ENCODE results near the gene MZB1.
"Not testable (repeated sequence)": the region's sequence is repeated elsewhere in the genome, so short reads cannot be mapped to it uniquely, and the experiment has no call there.

MZB1 gene

DNA sequence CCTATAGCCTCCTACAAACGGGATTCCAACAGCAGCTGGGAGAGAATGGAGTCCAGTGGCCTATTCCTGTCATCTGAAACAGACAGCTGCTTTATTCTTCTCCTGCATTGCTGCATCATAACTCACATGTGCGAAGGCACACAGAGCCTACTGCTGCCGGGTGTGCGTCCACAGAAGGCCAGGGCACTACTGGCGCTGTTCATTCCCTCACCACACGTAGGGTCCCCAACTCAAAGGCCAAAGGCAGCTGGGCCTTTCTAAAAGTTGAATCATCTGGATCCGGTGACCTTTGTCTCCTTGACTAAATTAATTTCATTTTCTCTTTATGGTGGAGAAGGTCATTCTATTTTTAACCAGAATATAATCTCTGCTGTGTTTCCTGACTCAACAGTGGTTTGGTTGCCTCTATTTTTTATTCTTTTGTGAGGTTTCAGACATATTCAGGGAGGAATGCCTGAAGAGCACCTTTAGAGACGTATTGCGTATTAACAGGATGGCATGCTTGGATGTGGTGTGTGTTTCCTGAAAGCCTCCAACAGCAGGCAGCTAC is 24.9 kb upstream of the MZB1 start:
- CTCF ChIA-PET: interaction anchor here (0.6 to 1.0 kb wide), 2 partner anchors 8 to 114 kb away, joined by 3 to 4 read pairs; no protein-coding TSS in a partner anchor
- peak overlapping the region; percentile 79 for H3K27ac ChIP-seq
- no peak for DNase-seq (ENCODE audit: low spot score)
- POLR2A ChIA-PET (ENCODE audit: low non-redundant PET): interaction anchor here (1.4 kb wide), 1 partner anchor 11 kb away, joined by 6 read pairs; the partner anchor contains the start of gene SPATA24
- TF ChIP-seq, protein P1, sequence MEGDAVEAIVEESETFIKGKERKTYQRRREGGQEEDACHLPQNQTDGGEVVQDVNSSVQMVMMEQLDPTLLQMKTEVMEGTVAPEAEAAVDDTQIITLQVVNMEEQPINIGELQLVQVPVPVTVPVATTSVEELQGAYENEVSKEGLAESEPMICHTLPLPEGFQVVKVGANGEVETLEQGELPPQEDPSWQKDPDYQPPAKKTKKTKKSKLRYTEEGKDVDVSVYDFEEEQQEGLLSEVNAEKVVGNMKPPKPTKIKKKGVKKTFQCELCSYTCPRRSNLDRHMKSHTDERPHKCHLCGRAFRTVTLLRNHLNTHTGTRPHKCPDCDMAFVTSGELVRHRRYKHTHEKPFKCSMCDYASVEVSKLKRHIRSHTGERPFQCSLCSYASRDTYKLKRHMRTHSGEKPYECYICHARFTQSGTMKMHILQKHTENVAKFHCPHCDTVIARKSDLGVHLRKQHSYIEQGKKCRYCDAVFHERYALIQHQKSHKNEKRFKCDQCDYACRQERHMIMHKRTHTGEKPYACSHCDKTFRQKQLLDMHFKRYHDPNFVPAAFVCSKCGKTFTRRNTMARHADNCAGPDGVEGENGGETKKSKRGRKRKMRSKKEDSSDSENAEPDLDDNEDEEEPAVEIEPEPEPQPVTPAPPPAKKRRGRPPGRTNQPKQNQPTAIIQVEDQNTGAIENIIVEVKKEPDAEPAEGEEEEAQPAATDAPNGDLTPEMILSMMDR (conservative IDR thresholded peaks at IDR 0.05; ENCODE audit: low read depth): no peak

DNA sequence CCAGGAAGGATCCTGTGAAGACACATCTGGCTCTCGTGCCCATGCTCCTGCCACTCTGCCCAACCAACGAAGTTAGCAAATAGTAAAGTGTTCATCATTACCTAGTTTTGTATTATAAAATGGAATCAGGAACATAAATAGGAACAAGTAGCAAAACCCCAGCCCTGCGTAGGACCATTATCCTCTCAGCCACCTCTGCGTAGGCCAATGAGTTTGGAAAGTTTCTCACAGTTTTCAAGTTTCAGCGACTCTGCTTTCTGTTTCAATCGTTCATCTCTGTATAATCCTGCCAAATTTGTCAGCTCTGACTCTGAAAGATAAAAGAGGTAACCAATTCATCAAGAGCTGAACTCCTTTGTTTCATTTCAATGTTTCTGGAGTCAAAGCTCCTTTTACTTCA is 24.2 kb upstream of the MZB1 start:
- TF ChIP-seq, protein P1 (conservative IDR thresholded peaks at IDR 0.05; ENCODE audit: low read depth): no peak
- ChIA-PET CTCF (interaction anchor here (1.0 kb wide), 1 partner anchor 8 kb away, joined by 3 read pairs; no protein-coding TSS in a partner anchor), POLR2A (ENCODE audit: low non-redundant PET) (no interaction called here)
- H3K27ac ChIP-seq: no peak overlapping the region
- no peak for DNase-seq (ENCODE audit: low spot score)

DNA sequence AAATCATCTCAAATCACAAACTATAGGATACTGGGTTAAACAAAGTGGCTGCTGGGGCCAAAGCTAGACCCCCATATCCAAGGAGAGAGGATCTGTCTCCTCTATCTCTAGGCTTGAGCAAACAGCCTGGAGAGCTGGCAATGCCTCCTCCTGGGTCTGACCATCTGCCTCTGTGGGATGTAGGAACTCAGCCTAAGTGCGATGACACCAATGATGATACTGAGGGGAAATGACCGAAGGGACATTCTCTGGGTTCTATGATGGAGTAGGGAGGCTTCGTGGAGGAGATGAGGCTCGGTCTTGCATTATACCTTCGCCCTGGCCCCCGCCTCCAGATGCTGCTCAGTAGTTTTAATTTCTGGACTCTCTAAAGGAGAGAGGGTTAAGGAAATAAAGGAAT is 23.4 kb upstream of the MZB1 start:
- POLR2A ChIA-PET (ENCODE audit: low non-redundant PET): no interaction called here
- DNase-seq (ENCODE audit: low spot score): no peak
- CTCF ChIA-PET: no interaction called here
- no peak overlapping the region for H3K27ac ChIP-seq
- TF ChIP-seq, protein P1 (conservative IDR thresholded peaks at IDR 0.05; ENCODE audit: low read depth): no peak

DNA sequence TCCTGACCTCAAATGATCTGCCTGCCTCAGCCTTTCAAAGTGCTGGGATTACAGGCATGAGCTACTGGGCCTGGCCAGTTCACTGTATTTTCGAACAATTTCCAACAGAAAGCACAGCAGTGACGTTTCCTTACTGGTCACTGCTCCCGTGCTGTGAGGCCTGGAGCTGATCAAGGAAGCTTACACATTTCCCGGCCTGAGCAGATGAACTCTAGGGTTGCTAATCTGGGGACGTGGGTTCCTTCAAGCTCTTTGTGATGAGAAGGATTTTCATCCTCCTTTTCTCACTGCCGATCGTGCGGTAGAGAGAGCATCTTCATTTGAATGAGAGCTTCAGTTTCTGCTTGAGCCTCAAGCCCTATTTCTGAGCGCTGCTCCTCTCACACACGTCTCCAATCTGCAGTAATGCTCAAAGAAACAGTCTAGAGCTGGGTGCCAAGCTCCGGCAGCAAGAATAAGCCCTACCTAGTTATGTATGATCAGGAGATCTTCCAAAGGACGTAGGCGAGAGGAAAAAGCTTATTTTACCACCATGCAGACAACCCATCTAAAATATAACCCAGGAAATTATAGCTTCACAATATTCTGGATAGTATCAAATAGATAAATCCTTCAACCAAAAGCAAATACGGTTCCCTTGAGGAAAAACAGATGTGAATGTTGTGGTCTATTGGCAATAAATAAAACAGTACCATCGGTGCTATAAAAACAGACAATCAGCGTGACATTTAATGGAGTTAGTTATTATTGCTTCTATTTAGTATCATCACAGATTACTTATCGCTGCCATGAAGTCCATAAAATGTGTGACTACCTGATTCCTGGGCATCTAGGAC is 21.5 kb upstream of the MZB1 start:
- no peak for DNase-seq (ENCODE audit: low spot score)
- no peak overlapping the region for H3K27ac ChIP-seq
- TF ChIP-seq, protein P1 (conservative IDR thresholded peaks at IDR 0.05; ENCODE audit: low read depth): no peak
- ChIA-PET CTCF (interaction anchor here (0.6 to 1.3 kb wide), 5 partner anchors 102 to 733 kb away, joined by 4 to 7 read pairs (median 4); no protein-coding TSS in a partner anchor), POLR2A (ENCODE audit: low non-redundant PET) (interaction anchor here (0.7 kb wide), 1 partner anchor 159 kb away, joined by 3 read pairs; no protein-coding TSS in a partner anchor)

DNA sequence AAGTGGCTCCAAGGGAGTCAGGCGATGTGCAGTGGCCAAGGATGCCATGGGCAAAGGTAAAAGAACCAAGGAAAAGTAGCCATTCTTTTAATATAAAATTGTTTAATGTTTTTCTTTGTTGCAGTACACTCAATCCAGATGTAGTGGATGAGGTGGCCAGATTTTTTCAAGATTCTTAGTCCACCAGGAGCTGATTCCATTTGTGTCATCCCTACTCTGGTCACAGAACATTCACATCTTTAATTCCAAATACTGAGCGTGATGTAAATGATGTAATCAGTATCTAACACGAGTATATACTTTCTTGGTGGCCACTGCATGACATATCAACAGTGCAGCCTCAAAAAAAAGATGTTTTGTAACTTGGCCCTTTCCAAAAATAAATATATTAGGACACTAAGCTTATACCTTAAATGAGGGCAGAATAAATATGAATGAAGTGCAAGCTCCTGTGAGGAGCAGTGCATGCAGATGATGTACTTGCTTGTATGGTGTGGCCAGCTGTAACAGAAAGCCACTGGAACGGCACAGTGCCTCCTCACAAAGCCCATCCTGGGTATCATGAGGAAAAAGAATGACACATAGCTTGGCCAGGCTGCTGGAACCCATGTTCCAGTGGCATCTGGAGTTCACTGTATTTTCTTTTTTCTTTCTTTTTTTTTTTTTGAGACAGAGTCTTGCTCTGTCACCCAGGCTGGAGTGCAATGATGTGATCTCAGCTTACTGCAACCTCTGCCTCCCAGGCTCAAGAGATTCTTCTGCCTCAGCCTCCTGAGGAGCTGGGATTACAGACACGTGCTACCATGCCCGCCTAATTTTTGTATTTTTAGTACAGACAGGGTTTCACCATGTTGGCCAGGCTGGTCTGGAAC is 20.6 kb upstream of the MZB1 start:
- ChIA-PET CTCF (interaction anchor here (0.5 to 1.3 kb wide), 6 partner anchors 70 to 892 kb away, joined by 3 to 7 read pairs (median 4); no protein-coding TSS in a partner anchor), POLR2A (ENCODE audit: low non-redundant PET) (interaction anchor here (0.7 kb wide), 1 partner anchor 160 kb away, joined by 3 read pairs; no protein-coding TSS in a partner anchor)
- DNase-seq (ENCODE audit: low spot score): no peak

DNA sequence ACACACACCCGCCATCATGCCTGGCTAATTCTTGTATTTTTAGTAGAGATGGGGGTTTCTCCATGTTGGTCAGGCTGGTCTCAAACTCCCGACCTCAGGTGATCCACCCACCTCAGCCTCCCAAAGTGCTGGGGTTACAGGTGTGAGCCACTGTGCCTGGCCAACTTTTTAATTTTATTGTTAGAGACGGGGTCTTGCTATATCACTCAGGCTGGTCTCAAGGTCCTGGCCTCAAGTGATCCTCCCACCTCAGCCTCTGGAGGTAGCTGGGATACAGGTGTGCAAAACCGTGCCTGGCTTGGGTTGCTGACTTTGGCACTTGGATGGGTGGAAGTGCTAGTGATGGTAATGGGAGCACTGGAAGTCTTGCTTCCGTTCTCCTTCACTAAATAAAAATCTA is 19.4 kb upstream of the MZB1 start:
- H3K27ac ChIP-seq; DNase-seq (ENCODE audit: low spot score); POLR2A ChIA-PET (ENCODE audit: low non-redundant PET): not testable (repeated sequence)
- CTCF ChIA-PET: interaction anchor here (0.7 to 1.3 kb wide), 2 partner anchors 104 to 559 kb away, joined by 3 to 4 read pairs; no protein-coding TSS in a partner anchor

More for the DNA sequence above, 20.6 kb upstream of the MZB1 start:
- TF ChIP-seq, protein P1 (conservative IDR thresholded peaks at IDR 0.05; ENCODE audit: low read depth): no peak
- H3K27ac ChIP-seq: no peak overlapping the region
